HG03378 (cell line): Measurements from ENCODE around the gene RAB15.
A peak's percentile ranks its signal among the peaks of the same experiment; 100 is the strongest.

ENCODE experiments used
- ATAC-seq: cut with Tn5 transposase; IDR thresholded peaks from one replicate; pipeline ENCODE4 v1.9.1; 2021; ENCODE audit warnings: mild to moderate bottlenecking, moderate library complexity; ENCODE audit not compliant: unreplicated experiment

The RAB15 gene

GRCh38 chr14:64971943-64972791, at the start of gene RAB15:
Gene RAB15 (minus strand): TSS chr14:64972336. CDS start chr14:64972076, 260 bp downstream.
- ATAC-seq, result no peak

DNA sequence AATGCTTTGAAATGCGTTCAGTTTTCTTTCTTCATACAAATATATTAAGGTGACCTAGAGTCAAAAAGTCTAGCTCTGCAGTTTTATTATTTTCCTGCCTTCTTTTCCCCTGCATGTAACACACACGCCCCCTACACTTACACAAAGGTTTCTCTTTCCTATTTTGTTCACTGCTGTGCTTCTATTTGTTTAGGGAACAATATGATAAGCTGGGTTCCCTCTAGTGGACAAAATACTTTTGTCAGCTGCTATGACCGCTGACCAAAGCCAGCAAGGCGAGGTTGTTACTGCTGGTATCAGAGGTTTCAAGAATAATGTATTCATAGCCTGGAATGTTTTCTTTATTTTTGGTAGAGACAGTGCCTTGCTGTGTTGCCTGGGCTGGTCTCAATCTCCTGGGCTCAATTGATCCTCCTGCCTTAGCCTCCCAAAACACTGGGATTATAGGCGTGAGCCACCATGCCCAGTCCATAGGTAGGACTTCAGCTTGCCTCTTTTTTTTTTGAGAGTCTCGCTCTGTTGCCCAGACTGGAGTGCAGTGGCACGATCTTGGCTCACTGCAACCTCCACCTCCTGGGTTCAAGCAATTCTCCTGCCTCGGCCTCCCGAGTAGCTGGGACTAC, 47.9 kb upstream of the RAB15 start:
- no peak for ATAC-seq

GRCh38 chr14:65016471-65016870, 44.3 kb upstream of the RAB15 start:
- no peak for ATAC-seq

DNA sequence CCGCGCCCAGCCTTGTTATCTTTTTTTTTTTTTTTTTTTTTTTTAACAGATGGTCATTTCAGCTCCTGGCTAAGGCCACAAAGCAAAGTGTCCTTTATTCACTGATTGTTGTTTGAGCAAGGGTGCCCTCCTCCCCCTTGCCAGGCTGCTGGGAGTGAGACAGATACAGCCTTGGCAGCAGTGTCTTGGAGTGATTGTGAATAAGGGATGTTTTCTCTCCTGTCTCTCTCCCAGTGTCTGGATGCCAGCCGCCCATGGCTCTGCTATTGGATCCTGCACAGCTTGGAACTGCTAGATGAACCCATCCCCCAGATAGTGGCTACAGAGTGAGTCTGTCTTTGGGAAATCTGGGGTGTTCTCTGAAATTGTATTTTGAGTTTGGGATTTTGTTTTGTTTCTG, 43.3 kb upstream of the RAB15 start:
- ATAC-seq, result no peak

DNA sequence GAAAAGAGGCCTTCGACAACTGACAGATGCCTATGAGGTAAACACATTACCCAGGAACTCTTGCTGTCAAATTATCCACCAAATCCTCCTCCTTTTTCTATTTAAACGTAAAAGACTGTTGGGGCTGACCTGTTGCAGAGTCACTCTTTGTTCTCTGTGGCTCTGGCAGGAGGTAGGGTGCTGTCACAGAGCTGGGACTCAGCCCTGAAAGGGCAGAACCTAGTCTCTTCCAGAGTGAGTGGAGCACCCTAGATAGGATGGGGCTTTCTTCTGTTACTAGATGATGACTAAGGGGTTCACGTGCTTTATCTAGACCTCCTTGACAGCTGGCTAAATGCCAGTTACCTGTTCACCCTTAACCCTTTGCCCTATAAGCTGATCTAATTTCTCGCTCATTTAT, 40.2 kb upstream of the RAB15 start:
- ATAC-seq, result no peak

DNA sequence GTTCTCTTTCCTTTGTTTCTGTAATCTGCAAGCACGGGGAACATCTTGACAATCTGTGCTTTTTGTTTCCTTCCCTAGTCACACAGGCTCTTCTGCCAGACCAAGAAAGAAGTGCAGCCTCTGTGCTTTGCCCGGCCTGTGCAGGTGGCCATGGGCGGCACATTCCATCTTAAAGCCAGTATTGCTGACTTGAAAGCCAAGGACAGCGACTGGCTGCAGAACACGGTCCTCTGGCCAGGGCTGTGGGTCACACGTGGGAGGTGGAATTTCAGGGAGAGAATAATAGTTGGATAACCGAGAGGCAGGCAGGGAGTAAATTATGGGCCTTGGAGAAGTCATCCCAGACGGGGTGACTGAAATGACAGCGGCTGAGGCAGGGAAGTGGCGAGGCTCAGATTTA, 39.4 kb upstream of the RAB15 start:
- ATAC-seq, result no peak

DNA sequence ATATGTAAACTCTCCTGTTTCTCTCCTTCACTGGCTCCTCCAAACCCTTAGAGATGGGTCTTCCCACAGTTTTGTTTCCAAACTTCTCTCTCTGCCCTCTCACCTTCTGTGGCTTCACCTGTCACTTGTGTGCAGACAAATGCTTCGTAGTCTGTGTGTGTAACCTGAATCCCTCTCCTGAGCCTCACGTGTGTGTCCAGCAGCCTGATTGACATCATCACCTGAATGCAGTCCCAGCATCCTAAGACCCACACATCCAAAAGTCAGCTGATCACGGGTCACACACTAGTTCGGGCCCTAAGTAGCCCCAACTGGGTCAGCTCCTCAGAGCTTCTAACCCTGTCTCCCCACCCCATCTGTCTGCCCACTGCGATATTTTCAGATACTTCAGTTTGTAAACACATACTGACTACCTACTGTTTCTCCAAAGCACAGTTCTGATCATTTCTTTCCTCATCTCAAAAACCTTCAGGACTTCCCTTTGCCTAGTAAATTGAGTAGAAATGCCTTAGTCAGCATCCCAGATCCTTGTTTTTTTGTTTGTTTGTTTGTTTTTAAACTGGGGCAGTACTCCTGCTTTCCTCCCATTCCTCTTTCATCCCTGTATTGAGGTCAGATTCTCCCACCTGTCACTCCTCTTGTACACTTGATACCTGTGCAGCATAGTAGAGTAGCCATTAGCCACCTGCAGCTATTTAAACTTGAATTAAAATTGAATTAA, 38.2 kb upstream of the RAB15 start:
- ATAC-seq, result no peak

GRCh38 chr14:65007202-65007601, 35.1 kb upstream of the RAB15 start:
- ATAC-seq, result no peak

DNA sequence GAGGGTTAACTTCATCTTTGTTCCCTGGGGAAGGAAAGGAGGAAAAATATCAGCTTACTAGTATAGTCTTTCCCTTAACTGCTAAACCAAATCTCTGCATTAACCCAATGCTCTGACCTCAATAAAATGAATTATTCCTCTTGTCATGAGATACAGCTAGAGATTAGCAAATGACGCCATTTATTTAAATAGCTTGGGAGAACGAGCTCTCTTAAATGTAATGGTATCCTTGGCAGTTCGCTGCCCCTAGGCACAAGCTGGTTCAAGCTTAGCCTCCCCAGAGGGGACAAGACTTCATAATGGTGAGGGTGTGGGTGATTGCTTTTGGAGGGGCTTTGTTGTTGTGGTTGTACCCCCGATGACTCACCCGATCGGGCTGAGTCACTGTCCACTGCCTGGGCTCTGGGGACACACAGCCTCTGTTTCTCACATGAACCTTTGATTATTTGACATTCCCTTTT, 34.2 kb upstream of the RAB15 start:
- ATAC-seq, result no peak

- ATAC-seq, result peak; percentile 71
These were observed 31.3 kb upstream of the RAB15 start for GRCh38 chr14:65003394-65003793.

GRCh38 chr14:65002586-65003210, 30.6 kb upstream of the RAB15 start:
- no peak for ATAC-seq

DNA sequence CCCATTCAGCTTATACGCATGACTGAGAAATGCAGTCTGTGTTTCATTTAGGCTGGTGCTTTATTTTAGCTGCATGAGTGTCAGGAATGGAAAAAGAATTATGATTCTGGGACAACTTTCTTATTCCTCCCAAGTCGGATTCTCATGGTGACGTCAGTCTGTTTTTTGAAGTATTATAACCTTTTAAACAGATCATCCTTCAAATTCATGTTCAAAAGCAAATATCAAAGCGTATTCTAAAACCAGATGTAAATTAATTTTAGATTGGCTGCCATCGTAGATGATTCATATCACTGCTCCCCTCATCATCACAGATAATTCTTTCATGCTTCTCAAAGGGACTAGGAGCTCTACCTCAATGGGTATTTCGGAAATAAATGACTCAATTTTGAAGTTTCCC, 29.6 kb upstream of the RAB15 start:
- no peak for ATAC-seq

DNA sequence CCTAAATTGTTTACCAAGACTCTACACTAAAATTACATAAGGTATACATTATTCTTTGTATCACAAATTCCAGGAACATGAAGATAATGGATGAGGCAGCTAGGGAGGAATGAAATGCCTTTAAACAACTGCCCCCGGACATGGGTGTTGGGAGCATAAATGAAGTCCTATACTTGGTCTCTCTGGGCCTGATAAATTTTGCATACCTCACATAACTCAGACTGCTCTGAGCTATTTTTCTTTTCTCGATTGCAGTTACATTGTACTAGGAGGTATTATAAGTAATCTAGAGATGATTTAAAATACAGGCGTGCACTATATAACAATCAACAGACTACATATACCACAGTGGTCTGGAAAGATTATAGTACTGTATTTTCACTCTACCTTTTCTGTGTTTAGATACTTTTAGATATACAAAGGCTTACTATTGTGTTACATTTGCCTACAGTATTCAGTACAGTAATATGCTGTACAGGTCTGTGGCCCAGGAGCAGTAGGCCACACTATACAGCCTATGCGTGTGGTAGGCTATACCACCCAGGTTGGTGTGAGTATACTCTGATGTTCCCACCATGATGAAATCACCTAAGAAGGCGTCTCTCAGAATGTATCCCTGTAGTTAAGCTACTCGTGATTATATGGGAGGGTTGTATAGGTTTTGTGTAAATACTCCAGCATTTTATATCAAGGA, 28.9 kb upstream of the RAB15 start:
- no peak for ATAC-seq

DNA sequence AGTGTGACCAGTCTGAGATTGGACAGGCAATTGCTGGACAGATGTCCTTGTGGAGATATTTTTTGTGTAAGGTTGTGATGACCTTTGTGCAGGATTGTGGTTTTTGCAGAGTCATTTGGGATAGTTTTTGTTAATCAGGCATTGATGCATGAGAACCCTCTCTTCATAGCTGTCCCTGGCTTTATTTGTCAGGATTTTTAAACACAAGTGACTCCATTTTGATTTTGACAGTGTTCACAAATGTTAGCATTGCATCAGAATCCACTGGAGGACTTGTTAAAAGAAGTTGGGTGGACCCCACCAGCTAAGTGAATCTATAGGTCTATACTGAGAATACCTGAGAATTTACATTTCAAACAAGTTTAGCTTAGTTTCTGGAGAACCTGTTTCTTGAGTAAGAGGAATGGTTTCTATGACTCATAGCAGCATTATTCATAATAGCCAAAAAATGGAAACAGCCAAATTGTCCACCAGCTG, 26.4 kb upstream of the RAB15 start:
- no peak for ATAC-seq

- ATAC-seq, result no peak
These were observed 25.1 kb upstream of the RAB15 start for GRCh38 chr14:64997108-64997794.

DNA sequence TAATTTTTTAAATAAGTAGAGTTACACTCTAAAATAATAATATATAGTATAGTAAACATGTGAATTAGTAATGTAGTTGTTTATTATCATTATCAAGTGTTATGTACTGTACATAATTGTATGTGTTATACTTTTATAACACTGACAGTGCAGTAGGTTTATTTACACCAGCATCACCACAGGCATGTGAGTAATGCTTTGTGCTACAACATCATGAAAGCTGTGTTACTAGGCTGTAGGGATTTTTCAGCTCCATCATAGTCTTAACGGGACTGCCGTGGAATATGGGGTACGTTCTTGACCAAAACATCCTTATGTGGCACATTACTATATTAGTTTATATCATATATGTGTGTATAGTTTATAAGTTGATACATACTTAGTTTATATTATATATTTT, 23.2 kb upstream of the RAB15 start:
- no peak for ATAC-seq

GRCh38 chr14:64994540-64994939, 22.4 kb upstream of the RAB15 start:
- no peak for ATAC-seq

DNA sequence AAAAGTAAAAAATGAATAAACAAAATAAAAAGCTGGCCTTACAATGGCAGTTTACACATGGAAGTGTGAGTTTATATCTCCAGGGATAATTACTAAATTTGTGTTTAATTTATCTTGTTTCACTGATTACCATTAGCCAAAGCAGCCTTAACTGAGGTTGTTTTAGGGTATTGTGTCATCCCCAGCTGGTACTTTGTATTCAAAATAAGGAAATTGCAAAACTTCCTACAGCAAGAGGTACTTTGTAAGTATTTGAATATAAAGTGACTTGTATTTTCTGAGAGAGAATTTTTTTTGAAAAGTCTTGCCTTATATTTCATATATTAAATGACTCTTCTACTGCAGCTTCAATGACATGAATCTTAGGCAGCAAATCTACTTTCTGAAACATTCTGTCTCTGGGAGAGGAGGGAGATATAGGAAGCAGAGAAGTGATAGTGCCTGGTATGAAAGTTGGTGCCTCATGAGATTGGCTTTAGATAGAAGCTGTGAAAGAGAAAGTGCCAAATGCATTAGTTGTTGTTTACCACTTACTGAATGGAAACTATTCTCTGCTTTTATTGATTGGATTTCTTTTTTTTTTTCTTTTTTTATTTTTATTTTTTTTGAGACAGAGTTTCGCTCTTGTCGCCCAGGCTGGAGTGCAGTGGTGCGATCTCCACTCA, 21.3 kb upstream of the RAB15 start:
- ATAC-seq, result no peak

- no peak for ATAC-seq
These were observed 20.3 kb upstream of the RAB15 start for GRCh38 chr14:64992328-64992885.
